ENCODE measurements around the gene ATXN10. TPM values are rescaled to one million over a fixed set of nuclear protein-coding genes. Genes with fewer than 3 reads are reported as not detected.

The ATXN10 gene
- total and polyA plus RNA-seq, 10 of the 15 experiments (the other 5 are each of a cell fraction or from before 2014, with no cell fraction given): 29.2 to 249 (median 146) TPM

DNA sequence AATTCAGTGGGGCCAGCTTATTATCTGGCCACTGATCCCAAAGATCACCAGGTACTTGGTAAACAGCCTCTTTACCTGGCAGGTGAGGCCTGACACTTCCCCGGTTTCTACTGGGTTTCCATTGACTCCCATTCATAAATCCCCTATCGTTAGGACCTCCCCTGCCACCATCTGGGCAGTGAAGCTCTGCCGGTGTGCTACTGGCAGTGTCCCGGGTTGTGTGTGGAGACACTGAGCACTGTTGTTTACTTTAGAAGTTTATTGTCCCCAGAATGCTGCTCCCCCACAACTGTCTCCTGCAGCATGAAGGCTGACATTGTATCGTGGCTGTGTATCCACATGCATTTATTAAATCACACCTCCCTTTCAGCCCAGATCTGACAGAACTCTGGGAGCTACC lies 162.6 kb downstream of the ATXN10 start:
- Histone ChIP-seq H4K20me1 (ENCODE audit: control insufficient read depth, insufficient read depth) (no peaks in the 10 kb centered on the region), H3K4me2 (ENCODE audit: control insufficient read depth, insufficient read depth) (no peak overlapping the region), H3K27me3 (replicated peaks in 1 of 2; ENCODE audit: control insufficient read depth in 2 of 2, insufficient read depth in 2 of 2, low read length in 1 of 2) (no peaks in the 10 kb centered on the region), H3K36me3 (ENCODE audit: control insufficient read depth in 2 of 2, insufficient read depth in 2 of 2, low read length in 1 of 2) (peaks cover 0 to 2% of the 10 kb centered on the region in 2 experiments), H3K79me2 (ENCODE audit: control insufficient read depth, insufficient read depth, low read length) (no peaks in the 10 kb centered on the region), H3K9me3 (replicated peaks; ENCODE audit: control insufficient read depth, insufficient read depth, low read length) (no peaks in the 10 kb centered on the region), H3K4me3 (no peak overlapping the region), H2AFZ (ENCODE audit: control insufficient read depth, low read depth, low read length) (no peak overlapping the region), H3K27ac (ENCODE audit: control insufficient read depth, insufficient read depth) (no peak overlapping the region), H3K9ac (ENCODE audit: control insufficient read depth, insufficient read depth, low read length) (no peak overlapping the region), H3K4me1 (ENCODE audit: control insufficient read depth, insufficient read depth, low read length) (no peaks in the 10 kb centered on the region)
- ChIA-PET CTCF (no interaction called here), RAD21 (ENCODE audit: unreplicated experiment) (no interaction called here), POLR2A (no interaction called here), SMC1A (ENCODE audit: uncharacterized antibody, unreplicated experiment) (no interaction called here)
- no peak for FAIRE-seq
- WGBS (ENCODE audit: insufficient coverage, insufficient replicate concordance, low lambda C conversion rate, missing lambda C conversion rate): 97% methylated on average over 5 of the region's 5 CpGs
- in situ Hi-C loops (cut with MboI): no loop called here
- intact Hi-C loops (cut with micrococcal nuclease; ENCODE audit: unreplicated experiment): loop anchor here (5.0 kb wide), 1 partner anchor 187 kb away; no protein-coding TSS in a partner anchor
- BruUV-seq (replicated peaks): no TSS peak
- no peak for ATAC-seq
- TF ChIP-seq, protein P1, sequence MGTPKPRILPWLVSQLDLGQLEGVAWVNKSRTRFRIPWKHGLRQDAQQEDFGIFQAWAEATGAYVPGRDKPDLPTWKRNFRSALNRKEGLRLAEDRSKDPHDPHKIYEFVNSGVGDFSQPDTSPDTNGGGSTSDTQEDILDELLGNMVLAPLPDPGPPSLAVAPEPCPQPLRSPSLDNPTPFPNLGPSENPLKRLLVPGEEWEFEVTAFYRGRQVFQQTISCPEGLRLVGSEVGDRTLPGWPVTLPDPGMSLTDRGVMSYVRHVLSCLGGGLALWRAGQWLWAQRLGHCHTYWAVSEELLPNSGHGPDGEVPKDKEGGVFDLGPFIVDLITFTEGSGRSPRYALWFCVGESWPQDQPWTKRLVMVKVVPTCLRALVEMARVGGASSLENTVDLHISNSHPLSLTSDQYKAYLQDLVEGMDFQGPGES (IDR thresholded peaks at IDR 0.05): no peak
- TF ChIP-seq NR2C2 (IDR thresholded peaks at IDR 0.05; ENCODE audit: borderline replicate concordance, control insufficient read depth, insufficient read length, low read depth) (no peak), RB1 (IDR thresholded peaks at IDR 0.05; ENCODE audit: borderline replicate concordance) (no peak), ZNF622 (IDR thresholded peaks at IDR 0.05) (no peak), BACH1 (IDR thresholded peaks at IDR 0.05; ENCODE audit: borderline replicate concordance) (no peak), POU2F2 (IDR thresholded peaks at IDR 0.05; ENCODE audit: borderline replicate concordance, low read depth, low read length) (no peak), CREM (IDR thresholded peaks at IDR 0.05; ENCODE audit: low read depth) (no peak), STAT3 (IDR thresholded peaks at IDR 0.05; ENCODE audit: low read depth, low read length) (no peak), KAT2A (conservative IDR thresholded peaks at IDR 0.05; ENCODE audit: control insufficient read depth, low read depth, low read length) (no peak), SRF (IDR thresholded peaks at IDR 0.05; ENCODE audit: low read depth in 2 of 2, low read length in 2 of 2) (no peak), NFYA (IDR thresholded peaks at IDR 0.05; ENCODE audit: borderline replicate concordance, low read depth, low read length) (no peak), MEF2A (IDR thresholded peaks at IDR 0.05; ENCODE audit: insufficient read depth, low read depth, low read length) (no peak), EZH2 (IDR thresholded peaks at IDR 0.05; ENCODE audit: borderline replicate concordance, control insufficient read depth, low read depth, low read length) (no peak), MEF2B (IDR thresholded peaks at IDR 0.05; ENCODE audit: partially characterized antibody, poor library complexity, severe bottlenecking) (no peak)
- TF ChIP-seq, protein P2, sequence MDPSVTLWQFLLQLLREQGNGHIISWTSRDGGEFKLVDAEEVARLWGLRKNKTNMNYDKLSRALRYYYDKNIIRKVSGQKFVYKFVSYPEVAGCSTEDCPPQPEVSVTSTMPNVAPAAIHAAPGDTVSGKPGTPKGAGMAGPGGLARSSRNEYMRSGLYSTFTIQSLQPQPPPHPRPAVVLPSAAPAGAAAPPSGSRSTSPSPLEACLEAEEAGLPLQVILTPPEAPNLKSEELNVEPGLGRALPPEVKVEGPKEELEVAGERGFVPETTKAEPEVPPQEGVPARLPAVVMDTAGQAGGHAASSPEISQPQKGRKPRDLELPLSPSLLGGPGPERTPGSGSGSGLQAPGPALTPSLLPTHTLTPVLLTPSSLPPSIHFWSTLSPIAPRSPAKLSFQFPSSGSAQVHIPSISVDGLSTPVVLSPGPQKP (IDR thresholded peaks at IDR 0.05; ENCODE audit: low read depth, low read length): no peak
- TF ChIP-seq, protein P3, sequence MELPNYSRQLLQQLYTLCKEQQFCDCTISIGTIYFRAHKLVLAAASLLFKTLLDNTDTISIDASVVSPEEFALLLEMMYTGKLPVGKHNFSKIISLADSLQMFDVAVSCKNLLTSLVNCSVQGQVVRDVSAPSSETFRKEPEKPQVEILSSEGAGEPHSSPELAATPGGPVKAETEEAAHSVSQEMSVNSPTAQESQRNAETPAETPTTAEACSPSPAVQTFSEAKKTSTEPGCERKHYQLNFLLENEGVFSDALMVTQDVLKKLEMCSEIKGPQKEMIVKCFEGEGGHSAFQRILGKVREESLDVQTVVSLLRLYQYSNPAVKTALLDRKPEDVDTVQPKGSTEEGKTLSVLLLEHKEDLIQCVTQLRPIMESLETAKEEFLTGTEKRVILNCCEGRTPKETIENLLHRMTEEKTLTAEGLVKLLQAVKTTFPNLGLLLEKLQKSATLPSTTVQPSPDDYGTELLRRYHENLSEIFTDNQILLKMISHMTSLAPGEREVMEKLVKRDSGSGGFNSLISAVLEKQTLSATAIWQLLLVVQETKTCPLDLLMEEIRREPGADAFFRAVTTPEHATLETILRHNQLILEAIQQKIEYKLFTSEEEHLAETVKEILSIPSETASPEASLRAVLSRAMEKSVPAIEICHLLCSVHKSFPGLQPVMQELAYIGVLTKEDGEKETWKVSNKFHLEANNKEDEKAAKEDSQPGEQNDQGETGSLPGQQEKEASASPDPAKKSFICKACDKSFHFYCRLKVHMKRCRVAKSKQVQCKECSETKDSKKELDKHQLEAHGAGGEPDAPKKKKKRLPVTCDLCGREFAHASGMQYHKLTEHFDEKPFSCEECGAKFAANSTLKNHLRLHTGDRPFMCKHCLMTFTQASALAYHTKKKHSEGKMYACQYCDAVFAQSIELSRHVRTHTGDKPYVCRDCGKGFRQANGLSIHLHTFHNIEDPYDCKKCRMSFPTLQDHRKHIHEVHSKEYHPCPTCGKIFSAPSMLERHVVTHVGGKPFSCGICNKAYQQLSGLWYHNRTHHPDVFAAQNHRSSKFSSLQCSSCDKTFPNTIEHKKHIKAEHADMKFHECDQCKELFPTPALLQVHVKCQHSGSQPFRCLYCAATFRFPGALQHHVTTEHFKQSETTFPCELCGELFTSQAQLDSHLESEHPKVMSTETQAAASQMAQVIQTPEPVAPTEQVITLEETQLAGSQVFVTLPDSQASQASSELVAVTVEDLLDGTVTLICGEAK (IDR thresholded peaks at IDR 0.05; ENCODE audit: borderline replicate concordance): no peak
- TF ChIP-seq, protein P4, sequence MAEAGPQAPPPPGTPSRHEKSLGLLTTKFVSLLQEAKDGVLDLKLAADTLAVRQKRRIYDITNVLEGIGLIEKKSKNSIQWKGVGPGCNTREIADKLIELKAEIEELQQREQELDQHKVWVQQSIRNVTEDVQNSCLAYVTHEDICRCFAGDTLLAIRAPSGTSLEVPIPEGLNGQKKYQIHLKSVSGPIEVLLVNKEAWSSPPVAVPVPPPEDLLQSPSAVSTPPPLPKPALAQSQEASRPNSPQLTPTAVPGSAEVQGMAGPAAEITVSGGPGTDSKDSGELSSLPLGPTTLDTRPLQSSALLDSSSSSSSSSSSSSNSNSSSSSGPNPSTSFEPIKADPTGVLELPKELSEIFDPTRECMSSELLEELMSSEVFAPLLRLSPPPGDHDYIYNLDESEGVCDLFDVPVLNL (IDR thresholded peaks at IDR 0.05; ENCODE audit: low read depth, low read length): no peak
- DNase-seq (ENCODE audit: low read depth, low spot score): no peak

All from GM12878 (cell line).